K562 (cell line): ENCODE measurements around the gene TUBB4B. TPM values are rescaled to one million over a fixed set of nuclear protein-coding genes. Genes with fewer than 3 reads are reported as not detected.

ENCODE experiments used
- CXXC5 ChIP-seq: fragments of 250-450 bp; sonication (Bioruptor Pico); IDR thresholded peaks from 2 replicates; pipeline ENCODE4 v1.8.0; 2022; ENCODE audit warnings: inconsistent platforms, mild to moderate bottlenecking, moderate library complexity
- GTF2F1 ChIP-seq: IDR thresholded peaks from 2 replicates; pipeline ENCODE4 v1.6.1; 2011; ENCODE audit warnings: low read depth, low read length, improper control_type of control experiment
- HBP1 ChIP-seq: fragments of 450-650 bp; formaldehyde crosslinking; IDR thresholded peaks from 2 replicates; pipeline ENCODE4 v1.4.0; 2022; ENCODE audit warnings: missing genetic modification characterization
- HNRNPUL1 ChIP-seq: fragments of 200-400 bp; formaldehyde crosslinking; IDR thresholded peaks from 2 replicates; pipeline ENCODE4 v1.6.1; 2017; ENCODE audit warnings: low read length
- RBM17 ChIP-seq: fragments of 200-400 bp; formaldehyde crosslinking; IDR thresholded peaks from 2 replicates; pipeline ENCODE4 v1.6.1; 2017; ENCODE audit warnings: low read depth, mild to moderate bottlenecking, low read length, borderline replicate concordance
- RNF2 ChIP-seq: sonication (generic); IDR thresholded peaks from 2 replicates; pipeline ENCODE4 v1.6.1; 2016
- SMARCE1 ChIP-seq: fragments of 450-650 bp; IDR thresholded peaks from 2 replicates; pipeline ENCODE4 v1.7.1; 2016; ENCODE audit warnings: mild to moderate bottlenecking
- TAL1 ChIP-seq: fragments of 450-650 bp; IDR thresholded peaks from 2 replicates; pipeline ENCODE4 v1.6.1; 2016; ENCODE audit warnings: mild to moderate bottlenecking
- TBL1XR1 ChIP-seq, 2 experiments: IDR thresholded peaks; 2 replicates each; pipeline ENCODE4 v1.6.1; 2012; ENCODE audit warnings: improper control_type of control experiment in 2 of 2, low read length in 2 of 2, mild to moderate bottlenecking in 1 of 2
- TFAM ChIP-seq: fragments of 250-450 bp; sonication (Bioruptor Pico); conservative IDR thresholded peaks from 2 replicates; pipeline ENCODE4 v1.5.0; 2021; ENCODE audit warnings: mild to moderate bottlenecking, moderate library complexity
- ZBTB33 ChIP-seq: sonication (generic); formaldehyde crosslinking; IDR thresholded peaks from 2 replicates; pipeline ENCODE4 v1.8.1; 2023; ENCODE audit warnings: mild to moderate bottlenecking, missing genetic modification reagents
- ZFX ChIP-seq: sonication (generic); formaldehyde crosslinking; IDR thresholded peaks from 2 replicates; pipeline ENCODE4 v1.8.0; 2022; ENCODE audit warnings: mild to moderate bottlenecking, missing genetic modification reagents, moderate library complexity
- ZNF316 ChIP-seq: fragments of 450-650 bp; IDR thresholded peaks from 2 replicates; pipeline ENCODE4 v1.6.1; 2016
- ZNF318 ChIP-seq, 2 experiments: fragments of 450-650 bp; IDR thresholded peaks; 2 replicates each; pipeline ENCODE4 v1.6.1; 2016; ENCODE audit warnings: mild to moderate bottlenecking in 2 of 2, borderline replicate concordance in 1 of 2, low read depth in 1 of 2, moderate library complexity in 1 of 2
- ZNF785 ChIP-seq: fragments of 250-450 bp; sonication (Bioruptor Pico); IDR thresholded peaks from 2 replicates; pipeline ENCODE4 v1.4.0; 2020; ENCODE audit warnings: mild to moderate bottlenecking
- polyA plus RNA-seq, 8 experiments: library from polyadenylated mRNA; depleted of rRNA in 4 of 8; stranded (reverse) in 5 of 8; unstranded in 3 of 8; fragments of >200 nt; fragmentation: Nextera tagmentation in 2 of 8; fragmentation: Illumina TruSeq in 1 of 8; extraction: Ambion mirVana in 2 of 8; extraction: Trizol in 1 of 8; gene quantifications; 2 replicates each; pipeline versions ENCODE4 v1.2.1 to v1.2.3, GENCODE V29; 2011 to 2014; ENCODE audit warnings: inconsistent platforms in 1 of 8, missing spikeins in 1 of 8
- total RNA-seq, 7 experiments: library from RNA; depleted of rRNA in 6 of 7; stranded (reverse); fragments of >200 nt in 6 of 7; fragmentation: Illumina TruSeq in 2 of 7; extraction: Trizol in 2 of 7; gene quantifications; 2 replicates each; pipeline versions ENCODE4 v1.2.1 to v1.2.3, GENCODE V29; 2011 to 2021; ENCODE audit warnings: low replicate concordance in 1 of 7

TUBB4B gene
- total and polyA plus RNA-seq, 9 of the 15 experiments (the other 6 are each of a cell fraction or from before 2014, with no cell fraction given), result 24.1 to 443 (median 268) TPM

- TF ChIP-seq CXXC5 (CRISPR knock-in tag), result peak; percentile 80
- TF ChIP-seq ZNF318 (IDR thresholded peaks at IDR 0.05; ENCODE audit: borderline replicate concordance in 1 of 2, low read depth in 1 of 2), result no peak
- peak; percentile 73; the same call in 1 of the 2 replicates for TF ChIP-seq RNF2
- no peak for TF ChIP-seq HNRNPUL1
- TF ChIP-seq ZFX, result peak; percentile 76
- peak; percentile 76 for TF ChIP-seq TAL1
- peak; percentile 85 for TF ChIP-seq ZBTB33 (CRISPR knock-in tag)
- 0 out of 2 replicates have a peak, but pooled peaks have one; percentile 59 for TF ChIP-seq SMARCE1
- no peak for TF ChIP-seq TFAM (CRISPR knock-in tag)
- TF ChIP-seq ZNF316, result no peak
- peak in 1 of 2 experiments; percentile 77; a peak in 2 of 4 replicates for TF ChIP-seq TBL1XR1 (IDR thresholded peaks at IDR 0.05; ENCODE audit: low read length in 2 of 2)
- no peak for TF ChIP-seq RBM17
- no peak for TF ChIP-seq ZNF785 (CRISPR knock-in tag)
- TF ChIP-seq HBP1 (CRISPR knock-in tag), result no peak
- TF ChIP-seq GTF2F1, result no peak
Observed at GRCh38 chr9:137236238-137236935, 4.7 kb upstream of the TUBB4B start (continued).
